Ascending aorta (tissue), 2 donors: Measurements from ENCODE around the gene SPRY2. TPM values are rescaled to one million over a fixed set of nuclear protein-coding genes. Genes with fewer than 3 reads are reported as not detected.
"Not testable (repeated sequence)": the region's sequence is repeated elsewhere in the genome, so short reads cannot be mapped to it uniquely, and the experiment has no call there.

Source experiments
- DNase-seq, 2 donors: peaks; one replicate each; pipeline ENCODE4 v3.0.0-alpha.2; 2019; ENCODE audit warnings: low spot score in 2 of 2
- H3K27ac ChIP-seq, 2 donors: fragments of 200-600 bp; sonication (generic); one replicate each; pipeline ENCODE4 v1.5.1; 2016 to 2017; ENCODE audit warnings: mild to moderate bottlenecking in 1 of 2
- H3K27me3 ChIP-seq: fragments of 200-600 bp; sonication (generic); one replicate; pipeline ENCODE4 v1.5.1; 2017
- H3K36me3 ChIP-seq, 2 donors: fragments of 200-600 bp; sonication (generic); one replicate each; pipeline ENCODE4 v1.5.1; 2016
- H3K4me1 ChIP-seq, 2 donors: fragments of 200-600 bp; sonication (generic); one replicate each; pipeline ENCODE4 v1.5.1; 2016 to 2017; ENCODE audit warnings: mild to moderate bottlenecking in 1 of 2
- H3K4me3 ChIP-seq, 2 donors: fragments of 200-600 bp; sonication (generic); one replicate each; pipeline ENCODE4 v1.5.1; 2016 to 2017; ENCODE audit warnings: mild to moderate bottlenecking in 1 of 2
- H3K9me3 ChIP-seq, 2 donors: fragments of 200-600 bp; sonication (generic); one replicate each; pipeline ENCODE4 v1.5.1; 2016
- intact Hi-C: fragments of 100-400 bp; cut with DNase I; formaldehyde crosslinking; loops from one replicate; pipeline ENCODE4 v1.15.1; 2023
- total RNA-seq: library from RNA; depleted of rRNA; stranded (reverse); fragments of >200 nt; gene quantifications from one replicate; pipeline ENCODE4 v1.1.0, GENCODE V29; 2016
- TF ChIP-seq, protein P1 (sequence below), 3 experiments: fragments of 200-600 bp in 2 of 3; fragments of 450-650 bp in 1 of 3; sonication (generic) in 2 of 3; IDR thresholded peaks; one replicate each; pipeline ENCODE4 v1.5.1; 2016 to 2019; ENCODE audit warnings: antibody characterized with exemption in 3 of 3, mild to moderate bottlenecking in 1 of 3, moderate library complexity in 1 of 3

The SPRY2 gene
- total RNA-seq, 1 donor from 2014 or later: 78.2 TPM

DNA sequence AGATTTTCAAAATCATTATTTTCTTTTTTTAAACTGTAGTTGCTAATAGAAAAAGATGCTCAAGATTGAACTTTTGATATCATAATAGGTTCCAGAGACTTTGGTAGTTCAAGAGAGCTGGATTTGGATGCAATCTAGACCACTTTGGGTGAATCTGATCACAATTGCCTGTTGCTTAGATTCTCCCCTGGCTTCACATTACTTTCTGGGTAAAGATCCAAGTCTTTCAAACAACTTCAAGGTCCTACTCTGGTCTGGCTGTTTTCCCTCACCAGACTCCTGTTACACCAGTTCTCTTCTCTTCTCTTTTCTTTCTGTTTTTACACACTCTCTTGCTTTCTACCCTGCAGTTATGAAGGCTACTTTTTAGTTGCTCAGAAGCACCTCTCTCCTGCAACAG lies 7.4 kb upstream of the SPRY2 start:
- no peaks in the 10 kb centered on the region for H3K9me3 ChIP-seq
- H3K4me1 ChIP-seq: peaks cover 0 to 2% of the 10 kb centered on the region in 2 donors
- DNase-seq: no peak
- H3K36me3 ChIP-seq: no peaks in the 10 kb centered on the region
- TF ChIP-seq, protein P1, sequence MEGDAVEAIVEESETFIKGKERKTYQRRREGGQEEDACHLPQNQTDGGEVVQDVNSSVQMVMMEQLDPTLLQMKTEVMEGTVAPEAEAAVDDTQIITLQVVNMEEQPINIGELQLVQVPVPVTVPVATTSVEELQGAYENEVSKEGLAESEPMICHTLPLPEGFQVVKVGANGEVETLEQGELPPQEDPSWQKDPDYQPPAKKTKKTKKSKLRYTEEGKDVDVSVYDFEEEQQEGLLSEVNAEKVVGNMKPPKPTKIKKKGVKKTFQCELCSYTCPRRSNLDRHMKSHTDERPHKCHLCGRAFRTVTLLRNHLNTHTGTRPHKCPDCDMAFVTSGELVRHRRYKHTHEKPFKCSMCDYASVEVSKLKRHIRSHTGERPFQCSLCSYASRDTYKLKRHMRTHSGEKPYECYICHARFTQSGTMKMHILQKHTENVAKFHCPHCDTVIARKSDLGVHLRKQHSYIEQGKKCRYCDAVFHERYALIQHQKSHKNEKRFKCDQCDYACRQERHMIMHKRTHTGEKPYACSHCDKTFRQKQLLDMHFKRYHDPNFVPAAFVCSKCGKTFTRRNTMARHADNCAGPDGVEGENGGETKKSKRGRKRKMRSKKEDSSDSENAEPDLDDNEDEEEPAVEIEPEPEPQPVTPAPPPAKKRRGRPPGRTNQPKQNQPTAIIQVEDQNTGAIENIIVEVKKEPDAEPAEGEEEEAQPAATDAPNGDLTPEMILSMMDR (IDR thresholded peaks at IDR 0.05): no peak
- H3K27ac ChIP-seq: no peak overlapping the region
- H3K27me3 ChIP-seq: no peaks in the 10 kb centered on the region
- intact Hi-C loops: no loop called here
- H3K4me3 ChIP-seq: no peak overlapping the region

DNA sequence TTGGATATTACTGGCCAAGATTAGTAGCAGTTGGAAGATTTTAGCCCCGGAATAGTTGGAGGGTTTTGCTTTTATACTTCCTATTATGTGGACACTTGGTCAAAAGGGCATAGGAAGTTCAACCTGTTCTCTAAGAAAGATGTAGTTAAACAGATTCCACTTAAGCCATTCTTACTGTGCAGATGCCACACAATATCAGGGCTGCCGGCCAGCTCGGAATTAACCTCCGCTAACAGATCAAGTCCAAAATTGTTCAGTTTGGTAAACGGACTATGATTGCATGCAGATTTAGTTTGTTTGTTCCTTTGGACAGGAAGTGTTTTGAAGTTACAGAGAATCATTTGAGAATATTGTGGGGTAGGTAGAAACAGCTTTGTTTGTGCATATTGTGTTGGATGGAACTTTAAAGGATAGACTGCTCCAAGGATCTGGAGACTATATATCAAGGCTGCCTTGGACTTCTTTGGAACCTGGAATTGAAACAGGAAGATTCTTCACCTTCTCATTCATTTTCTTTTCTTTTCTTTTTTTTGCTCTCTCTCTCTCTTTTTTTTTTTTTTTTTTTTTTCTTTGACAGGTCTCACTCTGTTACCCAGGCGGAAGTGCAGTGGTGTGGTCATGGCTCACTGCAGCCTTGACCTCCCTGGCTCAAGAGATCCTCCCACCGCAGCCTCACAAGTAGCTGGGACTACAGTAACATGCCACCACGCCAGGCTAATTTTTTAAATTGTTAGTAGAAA lies 5.0 kb upstream of the SPRY2 start:
- DNase-seq: no peak
- H3K4me3 ChIP-seq: no peak overlapping the region
- H3K36me3 ChIP-seq: no peaks in the 10 kb centered on the region
- no peak overlapping the region for H3K27ac ChIP-seq
- TF ChIP-seq, protein P1 (IDR thresholded peaks at IDR 0.05): no peak
- H3K27me3 ChIP-seq: no peaks in the 10 kb centered on the region
- peaks cover 0 to 7% of the 10 kb centered on the region in 2 donors for H3K4me1 ChIP-seq
- H3K9me3 ChIP-seq: no peaks in the 10 kb centered on the region
- intact Hi-C loops: no loop called here

DNA sequence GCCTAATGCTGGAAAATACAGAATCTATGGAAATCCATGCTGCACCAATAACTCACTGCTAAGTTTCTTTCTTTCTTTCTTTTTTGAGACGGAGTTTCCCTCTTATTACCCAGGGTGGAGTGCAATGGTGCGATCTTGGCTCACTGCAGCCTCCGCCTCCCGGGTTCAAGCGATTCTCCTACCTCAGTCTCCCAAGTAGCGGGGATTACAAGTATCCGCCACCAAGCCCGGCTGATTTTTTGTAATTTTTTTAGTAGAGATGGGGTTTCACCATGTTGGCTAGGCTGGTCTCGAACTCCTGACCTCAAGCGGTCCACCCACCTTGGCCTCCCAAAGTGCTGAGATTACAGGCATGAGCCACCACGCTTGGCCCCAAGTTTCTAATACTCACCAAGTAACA lies 3.1 kb upstream of the SPRY2 start:
- not testable (repeated sequence) for H3K27ac ChIP-seq, DNase-seq, H3K4me3 ChIP-seq, H3K9me3 ChIP-seq, H3K4me1 ChIP-seq, H3K36me3 ChIP-seq, H3K27me3 ChIP-seq
- intact Hi-C loops: loop anchor here (5.0 kb wide), 6 partner anchors 273 to 937 kb away; partner anchors contain the start of gene RBM26

DNA sequence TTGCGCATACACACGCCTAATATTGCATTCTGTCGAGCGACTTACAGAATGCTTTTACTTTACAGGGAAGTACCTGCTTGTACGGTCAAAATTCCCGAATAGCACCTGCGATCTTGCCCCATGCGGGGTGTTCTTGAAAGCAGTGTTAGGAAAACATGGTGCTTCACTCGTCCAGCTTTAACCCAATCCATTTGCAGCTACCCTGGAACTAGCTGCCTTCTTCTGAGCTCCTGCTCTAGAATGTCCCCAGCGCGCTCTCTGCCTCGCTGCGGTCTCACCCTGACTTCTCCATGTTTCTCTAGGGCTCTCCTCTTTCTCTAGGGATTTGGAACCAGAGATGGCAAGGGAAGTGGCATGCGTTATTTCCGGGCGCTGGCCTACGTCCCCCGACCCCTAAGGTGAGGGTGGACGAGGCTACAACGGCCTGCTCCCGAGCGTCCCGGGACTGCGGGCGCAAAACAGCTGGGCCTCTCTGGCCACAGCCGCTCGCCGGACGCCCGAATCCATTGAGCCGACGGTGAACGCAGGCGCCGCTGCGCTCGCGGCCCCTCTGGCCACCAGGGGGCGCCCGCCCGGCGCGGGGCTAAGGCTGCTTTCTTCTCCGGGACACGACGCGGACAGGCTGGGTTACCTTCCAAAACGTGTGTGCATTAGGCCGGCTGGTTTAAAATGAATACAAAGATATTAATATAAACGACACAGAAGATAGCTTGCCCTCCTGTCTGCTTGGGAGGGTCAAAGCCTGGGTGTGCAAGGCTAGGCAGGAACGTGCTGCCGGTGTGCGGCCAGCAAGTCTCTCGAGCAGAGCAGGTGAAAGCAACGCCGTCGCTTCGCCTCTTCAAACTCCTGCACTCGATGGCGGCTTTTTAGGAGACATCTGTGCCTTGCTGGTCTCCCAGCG lies 1.8 kb upstream of the SPRY2 start:
- intact Hi-C loops: loop anchor here (1.0 to 5.0 kb wide), 8 partner anchors 21 to 935 kb away; partner anchors contain the start of gene RBM26
- H3K27me3 ChIP-seq: no peaks in the 10 kb centered on the region
- peak overlapping the region; percentile 89 to 91 for H3K4me3 ChIP-seq
- peak overlapping the region; percentile 96 to 97 for H3K27ac ChIP-seq
- TF ChIP-seq, protein P1 (IDR thresholded peaks at IDR 0.05): peak; percentile 83 to 99 (median 98)
- H3K9me3 ChIP-seq: no peaks in the 10 kb centered on the region
- DNase-seq: peak in 1 of 2 donors; percentile 92
- H3K4me1 ChIP-seq: peaks cover 0 to 7% of the 10 kb centered on the region in 2 donors
- no peaks in the 10 kb centered on the region for H3K36me3 ChIP-seq

DNA sequence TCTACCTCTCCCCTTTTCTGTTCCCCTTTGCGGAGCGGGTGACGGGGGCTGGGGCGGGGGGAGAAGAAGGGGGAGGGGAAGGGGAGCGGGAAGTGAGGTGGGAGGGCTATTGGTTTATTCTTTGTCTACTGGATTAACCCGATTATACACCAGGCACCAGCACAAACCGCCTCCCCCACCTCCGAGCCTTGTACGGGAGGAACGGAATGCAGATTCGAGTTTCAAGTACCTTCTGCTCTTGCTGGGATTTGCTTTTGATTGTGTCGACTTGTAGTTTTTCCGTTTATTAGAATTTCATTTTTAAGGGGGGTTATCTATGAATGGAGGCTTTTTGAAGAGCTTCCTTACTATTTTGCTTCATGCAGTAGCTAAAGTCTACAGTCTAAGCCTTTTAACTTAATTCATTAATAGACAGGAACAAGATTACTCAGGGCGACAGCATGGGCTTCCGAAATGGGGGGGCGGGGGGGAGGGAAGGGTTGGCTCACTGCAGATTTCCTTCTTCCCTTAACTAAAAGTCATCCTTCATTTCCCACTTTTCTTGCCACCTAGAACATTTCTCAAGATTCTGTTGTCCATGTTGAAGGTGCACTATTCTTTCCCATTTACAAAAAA lies 937 bp upstream of the SPRY2 start:
- no peaks in the 10 kb centered on the region for H3K9me3 ChIP-seq
- peak overlapping the region; percentile 89 to 91 for H3K4me3 ChIP-seq
- intact Hi-C loops: loop anchor here (1.0 to 5.0 kb wide), 10 partner anchors 21 to 935 kb away; partner anchors contain the start of gene RBM26
- no peaks in the 10 kb centered on the region for H3K27me3 ChIP-seq
- H3K27ac ChIP-seq: peak overlapping the region; percentile 96 to 97
- peaks cover 0 to 7% of the 10 kb centered on the region in 2 donors for H3K36me3 ChIP-seq
- H3K4me1 ChIP-seq: peaks cover 0 to 13% of the 10 kb centered on the region in 2 donors
- DNase-seq: peak in 1 of 2 donors; percentile 75
- TF ChIP-seq, protein P1 (IDR thresholded peaks at IDR 0.05): no peak
